GM06990 (cell line): ENCODE measurements around the gene MBLAC1.

Source experiments
- DNase-seq: peaks from one replicate; pipeline ENCODE4 v3.0.0-alpha.2; 2011; ENCODE audit not compliant: insufficient read length; ENCODE audit errors: extremely low read depth
- H3K27me3 ChIP-seq: replicated peaks from 2 replicates; pipeline ENCODE4 v1.6.0; 2011; ENCODE audit warnings: low read length; ENCODE audit not compliant: control insufficient read depth, insufficient read depth
- H3K36me3 ChIP-seq: 2 replicates; pipeline ENCODE4 v1.5.1; 2011; ENCODE audit warnings: low read length; ENCODE audit not compliant: control insufficient read depth, insufficient read depth
- H3K4me3 ChIP-seq: replicated peaks from 2 replicates; pipeline ENCODE4 v1.5.1; 2011; ENCODE audit warnings: low read depth, mild to moderate bottlenecking, control low read depth, low read length
- CTCF ChIP-seq: IDR thresholded peaks from 2 replicates; pipeline ENCODE4 v1.5.1; 2011; ENCODE audit warnings: low read length, control low read depth, mild to moderate bottlenecking, inconsistent platforms; ENCODE audit not compliant: insufficient read depth, poor library complexity, severe bottlenecking

Gene MBLAC1

DNA sequence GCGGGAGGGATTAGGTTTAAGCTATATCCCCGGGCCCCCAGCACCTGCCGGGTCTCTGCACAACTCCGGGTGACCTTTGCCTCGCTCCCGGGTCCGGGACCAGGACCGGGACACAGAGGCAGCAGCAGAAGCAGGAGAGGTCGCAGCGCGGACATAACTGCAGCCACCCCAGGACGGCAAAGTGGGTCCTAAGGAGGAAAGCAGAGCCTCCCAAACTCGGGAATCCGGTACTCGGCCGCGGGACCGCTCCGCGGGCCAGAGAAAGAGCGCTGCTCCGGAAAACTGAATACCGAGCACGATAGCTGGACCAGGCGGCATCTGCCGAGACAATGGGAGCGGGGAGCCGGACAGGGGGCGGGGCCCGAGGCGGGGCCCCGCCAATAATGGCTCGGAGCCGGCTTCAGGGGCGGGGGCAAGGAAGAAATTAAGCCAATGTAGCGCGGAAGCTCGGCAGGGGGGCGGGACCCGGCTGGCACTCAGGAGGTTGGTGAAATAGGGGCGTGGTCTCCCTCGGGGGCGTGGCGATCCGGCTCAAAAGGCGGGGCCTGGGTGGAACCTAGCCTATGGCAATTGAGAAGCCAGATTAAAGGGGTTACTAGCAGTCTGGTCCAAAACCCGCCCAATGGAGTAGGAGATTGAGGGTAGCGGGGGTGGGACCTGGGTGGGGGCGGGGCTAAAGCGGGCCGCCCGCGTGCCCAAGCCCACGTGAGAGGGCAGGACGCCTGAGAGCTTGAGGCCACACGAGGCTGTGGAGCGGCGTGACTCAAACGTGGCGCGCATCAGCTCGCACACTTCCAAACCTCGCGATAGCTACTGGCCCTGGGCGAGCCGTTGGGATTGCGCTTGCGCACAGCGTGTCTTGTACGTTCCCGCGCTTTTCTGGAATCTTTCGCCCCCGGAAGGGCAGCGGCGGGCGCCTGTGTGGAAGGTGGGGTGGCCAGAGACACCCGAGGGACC is 50.6 kb downstream of the MBLAC1 start, which contains the start of the genes GPC2 and STAG3:
Gene GPC2 (minus strand): TSS at position 337 of the 957 bp plus-strand sequence. CDS start 182 bp downstream, at position 155.
Gene STAG3 (plus strand): TSS at position 874 of the 957 bp plus-strand sequence. CDS start 2,639 bp downstream, outside the sequence.
- Histone ChIP-seq H3K36me3 (no peaks in the 10 kb centered on the region), H3K4me3 (peak within 1 kb of the TSS; percentile 63), H3K27me3 (no peaks in the 10 kb centered on the region)
- TF ChIP-seq CTCF: no peak
- DNase-seq: peak; percentile 99
